Measurements from ENCODE around the gene ADCY7. TPM values are rescaled to one million over a fixed set of nuclear protein-coding genes. Genes with fewer than 3 reads are reported as not detected.

The ADCY7 gene
- total RNA-seq, 2 donors from 2014 or later: 135 to 186 TPM

DNA sequence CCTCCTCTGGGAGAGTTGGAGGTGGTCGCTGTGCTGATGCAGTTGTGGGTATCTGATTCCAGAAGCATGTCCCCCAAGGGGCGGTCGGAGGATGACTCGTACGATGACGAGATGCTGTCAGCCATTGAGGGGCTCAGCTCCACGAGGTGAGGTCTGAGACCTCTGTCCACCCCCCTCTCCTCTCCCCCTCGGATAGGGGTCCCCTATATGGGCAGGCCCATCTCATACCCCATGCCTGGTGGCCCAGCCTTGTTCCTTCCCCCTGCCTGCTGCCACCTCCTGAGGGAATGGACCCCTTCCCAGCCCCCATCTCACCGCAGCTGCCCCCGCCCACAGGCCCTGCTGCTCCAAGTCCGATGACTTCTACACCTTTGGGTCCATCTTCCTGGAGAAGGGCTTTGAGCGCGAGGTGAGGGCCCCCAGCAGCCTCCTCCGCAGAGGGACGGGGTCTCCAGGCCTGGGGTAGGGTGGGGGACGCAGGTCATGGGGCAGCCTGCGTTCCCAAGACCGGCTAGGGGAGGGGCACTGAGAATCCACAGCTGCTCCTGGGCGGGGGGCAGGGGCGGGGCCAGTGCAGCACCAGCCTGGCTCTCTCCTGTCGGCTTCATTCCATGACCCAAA, 39.2 kb downstream of the ADCY7 start:
- Mint-ChIP-seq H3K27ac (no peak overlapping the region), H3K9me3 (no peaks in the 10 kb centered on the region), H3K27me3 (no peaks in the 10 kb centered on the region), H3K36me3 (no peaks in the 10 kb centered on the region), H3K4me3 (no peak overlapping the region), H3K4me1 (ENCODE audit: low read depth in 2 of 2) (peaks cover 13 to 36% of the 10 kb centered on the region in 2 donors)
- ATAC-seq (no peak), DNase-seq (ENCODE audit: low spot score) (peak; percentile 59)

DNA sequence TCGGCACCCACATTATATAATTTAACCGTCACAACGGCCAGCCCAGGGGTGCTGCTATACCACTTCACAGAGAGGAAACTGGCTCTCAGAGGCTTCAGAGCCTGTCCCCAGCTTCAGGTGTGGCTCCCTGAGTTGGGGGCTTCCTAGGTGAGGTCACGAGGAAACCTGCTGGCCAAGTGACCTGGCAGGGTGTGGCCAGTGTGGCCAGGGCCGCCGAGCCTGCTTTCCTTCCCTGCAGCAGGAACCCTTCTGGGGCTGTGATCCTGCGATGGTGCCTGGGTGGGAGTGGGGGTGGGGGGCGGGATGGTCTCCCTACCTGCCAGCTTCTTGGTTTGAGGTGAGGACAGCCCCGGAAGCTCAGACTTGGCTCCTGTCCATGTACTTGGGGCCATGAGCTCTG, 39.9 kb downstream of the ADCY7 start:
- no peaks in the 10 kb centered on the region for H3K27me3 Mint-ChIP-seq
- H3K27ac Mint-ChIP-seq: no peak overlapping the region
- DNase-seq (ENCODE audit: low spot score): peak; percentile 48
- H3K4me1 Mint-ChIP-seq (ENCODE audit: low read depth in 2 of 2): peaks cover 13 to 36% of the 10 kb centered on the region in 2 donors
- no peak overlapping the region for H3K4me3 Mint-ChIP-seq
- no peaks in the 10 kb centered on the region for H3K9me3 Mint-ChIP-seq
- H3K36me3 Mint-ChIP-seq: no peaks in the 10 kb centered on the region
- ATAC-seq: no peak

DNA sequence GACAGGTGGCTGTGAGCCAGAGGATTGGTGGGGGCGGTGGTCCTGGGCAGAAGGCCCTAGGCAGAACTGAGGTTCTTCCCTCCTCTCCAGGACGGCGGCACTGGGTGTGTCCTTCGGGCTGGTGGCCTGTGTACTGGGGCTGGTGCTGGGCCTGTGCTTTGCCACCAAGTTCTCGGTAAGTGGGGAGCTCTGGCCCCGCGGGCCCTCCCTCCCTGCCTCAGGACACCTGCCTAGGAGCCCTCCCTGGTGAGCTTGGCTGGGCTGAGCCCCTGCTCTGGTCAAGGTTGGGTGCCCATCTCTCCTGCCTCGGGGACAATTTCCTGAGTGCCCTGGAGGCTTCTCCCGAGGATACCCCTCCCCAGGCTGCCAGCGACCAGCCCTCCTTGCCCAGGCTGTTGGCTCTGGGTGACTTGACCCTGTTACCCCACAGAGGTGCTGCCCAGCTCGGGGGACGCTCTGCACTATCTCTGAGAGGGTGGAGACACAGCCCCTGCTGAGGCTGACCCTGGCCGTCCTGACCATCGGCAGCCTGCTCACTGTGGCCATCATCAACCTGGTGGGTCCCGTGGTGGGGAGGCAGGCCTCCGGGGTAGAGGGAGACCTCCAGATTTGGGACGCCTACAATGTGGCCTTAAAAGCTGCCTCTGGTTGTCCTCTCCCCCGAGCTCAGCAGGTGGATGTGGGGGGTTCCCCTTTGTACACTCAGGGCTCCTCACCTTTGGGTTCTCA, 42.0 kb downstream of the ADCY7 start:
- Mint-ChIP-seq H3K27ac (peak overlapping the region; percentile 66 to 90), H3K4me1 (ENCODE audit: low read depth in 2 of 2) (peaks cover 22 to 34% of the 10 kb centered on the region in 2 donors), H3K9me3 (no peaks in the 10 kb centered on the region), H3K36me3 (no peaks in the 10 kb centered on the region), H3K4me3 (no peak overlapping the region), H3K27me3 (no peaks in the 10 kb centered on the region)
- DNase-seq (ENCODE audit: low spot score) (peak; percentile 51), ATAC-seq (no peak)

DNA sequence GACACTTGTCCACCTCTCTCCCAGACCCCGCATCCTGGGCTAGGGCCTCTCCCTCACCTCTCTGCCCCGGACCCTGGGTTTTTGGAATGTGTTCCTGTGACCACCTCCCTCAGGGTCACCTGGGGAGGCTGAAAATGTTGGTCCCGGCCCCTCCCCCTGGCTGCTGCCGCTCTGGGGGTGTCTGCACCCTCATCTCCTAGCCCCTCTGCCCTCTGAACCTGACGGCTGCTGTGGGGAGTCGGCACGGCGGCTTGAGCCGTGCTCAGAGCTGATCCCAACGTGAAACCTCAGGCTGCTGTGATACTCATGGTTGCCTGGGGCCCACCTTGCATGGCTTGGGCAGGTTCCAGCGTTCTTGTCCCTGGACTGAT, 42.8 kb downstream of the ADCY7 start:
- no peaks in the 10 kb centered on the region for H3K27me3 Mint-ChIP-seq
- H3K4me1 Mint-ChIP-seq (ENCODE audit: low read depth in 2 of 2): peaks cover 28 to 34% of the 10 kb centered on the region in 2 donors
- DNase-seq (ENCODE audit: low spot score) (no peak), ATAC-seq (no peak)
- peak overlapping the region; percentile 66 to 90 for H3K27ac Mint-ChIP-seq
- no peaks in the 10 kb centered on the region for H3K9me3 Mint-ChIP-seq
- no peak overlapping the region for H3K4me3 Mint-ChIP-seq
- H3K36me3 Mint-ChIP-seq: no peaks in the 10 kb centered on the region

DNA sequence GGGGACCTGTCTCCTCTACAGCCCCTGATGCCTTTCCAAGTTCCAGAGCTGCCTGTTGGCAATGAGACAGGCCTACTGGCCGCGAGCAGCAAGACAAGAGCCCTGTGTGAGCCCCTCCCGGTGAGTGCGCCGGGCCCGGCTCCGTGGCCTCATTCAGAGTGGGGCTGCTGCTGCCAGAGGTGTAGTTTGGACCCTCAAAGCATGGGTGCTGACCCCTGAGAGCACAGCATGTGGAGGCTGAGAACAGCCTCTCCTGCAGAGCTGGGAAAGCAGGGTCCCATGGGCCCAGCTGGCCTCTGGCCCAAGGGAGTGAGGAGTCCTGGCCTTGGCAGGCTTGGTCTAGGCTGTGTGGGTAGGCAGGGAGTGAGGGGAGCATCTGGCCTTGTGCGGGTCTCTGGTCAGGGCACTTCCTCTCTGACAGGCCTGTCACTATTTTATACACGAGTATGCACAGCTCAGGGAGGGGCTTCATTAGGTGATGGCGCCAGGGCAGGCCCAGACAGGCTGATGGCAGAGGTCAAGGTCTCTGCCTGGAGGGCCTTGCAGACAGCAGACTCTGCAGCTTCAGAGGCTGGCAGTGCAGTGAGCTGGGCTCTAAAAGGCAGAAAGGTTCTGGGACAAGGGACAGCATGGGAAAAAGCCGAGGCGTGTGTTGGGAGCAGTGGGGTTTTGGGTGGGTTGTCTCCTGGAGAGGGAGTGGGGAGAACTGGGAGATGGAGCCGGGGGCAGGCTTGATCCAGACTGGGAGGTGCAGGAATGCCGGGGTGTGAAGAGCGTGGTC, 43.4 kb downstream of the ADCY7 start:
- Mint-ChIP-seq H3K4me1 (ENCODE audit: low read depth in 2 of 2) (peaks cover 28 to 34% of the 10 kb centered on the region in 2 donors), H3K9me3 (no peaks in the 10 kb centered on the region), H3K27me3 (no peaks in the 10 kb centered on the region), H3K27ac (peak overlapping the region; percentile 66 to 90), H3K4me3 (no peak overlapping the region), H3K36me3 (no peaks in the 10 kb centered on the region)
- DNase-seq (ENCODE audit: low spot score): peak; percentile 40
- no peak for ATAC-seq

DNA sequence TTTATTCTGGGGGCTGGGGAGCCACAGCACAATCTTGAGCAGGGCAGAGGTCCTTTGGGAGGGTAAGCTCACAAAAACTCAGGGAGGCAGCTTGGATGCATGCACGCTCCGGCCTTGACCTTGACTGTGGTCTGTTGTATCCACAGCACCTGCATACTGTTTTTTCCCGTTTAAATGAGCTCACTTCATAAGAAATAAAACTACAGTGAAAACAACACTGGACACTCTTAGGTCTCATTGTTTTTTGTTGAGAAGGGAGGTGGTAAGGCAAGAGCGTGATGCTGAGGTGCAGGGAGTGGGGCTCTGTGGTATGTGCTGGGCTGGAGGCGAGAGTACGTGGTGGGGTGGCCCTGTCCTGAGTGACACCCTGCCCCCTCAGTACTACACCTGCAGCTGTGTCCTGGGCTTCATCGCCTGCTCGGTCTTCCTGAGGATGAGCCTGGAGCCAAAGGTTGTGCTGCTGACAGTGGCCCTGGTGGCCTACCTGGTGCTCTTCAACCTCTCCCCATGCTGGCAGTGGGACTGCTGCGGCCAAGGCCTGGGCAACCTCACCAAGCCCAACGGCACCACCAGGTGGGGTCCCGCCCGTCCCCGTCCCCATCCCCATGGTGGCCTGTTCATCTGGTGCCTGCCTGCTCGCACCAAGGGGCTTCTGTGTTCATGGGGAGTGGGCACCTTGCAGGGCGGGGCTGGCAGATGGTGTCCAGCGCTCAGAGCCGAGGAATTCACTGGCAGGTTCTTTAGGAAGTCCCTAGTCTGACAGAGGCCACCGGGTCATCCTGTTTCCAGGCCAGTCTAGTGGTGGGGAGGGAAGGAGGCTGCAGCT, 44.2 kb downstream of the ADCY7 start:
- no peaks in the 10 kb centered on the region for H3K9me3 Mint-ChIP-seq
- H3K4me1 Mint-ChIP-seq (ENCODE audit: low read depth in 2 of 2): peaks cover 28 to 36% of the 10 kb centered on the region in 2 donors
- DNase-seq (ENCODE audit: low spot score) (peak; percentile 51), ATAC-seq (no peak)
- no peaks in the 10 kb centered on the region for H3K36me3 Mint-ChIP-seq
- H3K27me3 Mint-ChIP-seq: no peaks in the 10 kb centered on the region
- H3K27ac Mint-ChIP-seq: peak overlapping the region; percentile 66 to 90
- H3K4me3 Mint-ChIP-seq: no peak overlapping the region

DNA sequence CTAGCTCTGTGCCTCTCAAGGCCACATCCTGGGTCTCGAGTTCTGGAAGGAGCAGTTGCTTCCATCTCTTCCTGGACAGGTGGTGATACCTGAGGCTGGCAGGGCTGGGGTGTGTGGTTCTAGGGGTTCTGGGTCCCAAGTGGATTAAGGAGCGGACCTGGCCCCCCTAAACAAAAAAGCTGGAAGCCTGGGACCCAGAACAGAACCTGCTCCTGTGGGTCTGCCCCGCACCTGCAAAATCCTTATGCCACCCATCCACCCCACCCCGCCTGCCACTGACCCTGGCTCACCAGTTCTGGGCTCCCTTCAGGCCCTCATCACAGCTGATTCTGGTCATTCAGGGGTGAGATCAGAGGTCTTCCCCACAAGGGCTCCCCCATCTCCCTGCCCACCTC, 44.8 kb downstream of the ADCY7 start:
- Mint-ChIP-seq H3K27ac (peak overlapping the region in 1 of 2 donors; percentile 78), H3K4me1 (ENCODE audit: low read depth in 2 of 2) (peaks cover 28 to 36% of the 10 kb centered on the region in 2 donors), H3K36me3 (peaks cover 1% of the 10 kb centered on the region), H3K9me3 (no peaks in the 10 kb centered on the region), H3K4me3 (no peak overlapping the region), H3K27me3 (no peaks in the 10 kb centered on the region)
- ATAC-seq (no peak), DNase-seq (ENCODE audit: low spot score) (peak; percentile 49)

DNA sequence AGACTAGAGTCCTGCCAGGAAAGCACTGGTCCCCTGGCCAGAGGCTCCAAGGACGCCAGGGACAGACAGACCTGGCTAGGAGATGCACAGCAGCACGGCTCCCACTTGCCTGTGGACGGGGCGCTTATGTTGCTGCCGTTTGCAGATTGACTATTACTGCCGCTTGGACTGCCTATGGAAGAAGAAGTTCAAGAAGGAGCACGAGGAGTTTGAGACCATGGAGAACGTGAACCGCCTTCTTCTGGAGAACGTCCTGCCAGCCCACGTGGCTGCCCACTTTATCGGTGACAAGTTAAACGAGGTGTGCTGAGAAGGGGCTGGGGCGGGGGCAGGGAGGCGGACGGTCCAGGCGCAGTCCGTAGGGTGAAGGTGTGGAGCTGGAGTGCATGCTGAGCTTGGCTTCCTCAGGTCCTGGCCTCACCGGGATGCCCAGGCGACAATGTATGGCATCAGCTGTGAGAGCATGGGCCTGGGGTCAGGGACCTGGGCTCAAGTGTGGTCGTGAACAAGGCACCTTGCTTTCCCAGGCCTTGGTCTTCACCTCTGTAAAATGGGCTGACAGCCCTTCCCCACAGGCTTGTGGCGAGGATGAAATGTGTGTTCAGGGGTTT, 45.6 kb downstream of the ADCY7 start:
- peaks cover 5% of the 10 kb centered on the region for H3K36me3 Mint-ChIP-seq
- peak; percentile 49 for DNase-seq (ENCODE audit: low spot score)

DNA sequence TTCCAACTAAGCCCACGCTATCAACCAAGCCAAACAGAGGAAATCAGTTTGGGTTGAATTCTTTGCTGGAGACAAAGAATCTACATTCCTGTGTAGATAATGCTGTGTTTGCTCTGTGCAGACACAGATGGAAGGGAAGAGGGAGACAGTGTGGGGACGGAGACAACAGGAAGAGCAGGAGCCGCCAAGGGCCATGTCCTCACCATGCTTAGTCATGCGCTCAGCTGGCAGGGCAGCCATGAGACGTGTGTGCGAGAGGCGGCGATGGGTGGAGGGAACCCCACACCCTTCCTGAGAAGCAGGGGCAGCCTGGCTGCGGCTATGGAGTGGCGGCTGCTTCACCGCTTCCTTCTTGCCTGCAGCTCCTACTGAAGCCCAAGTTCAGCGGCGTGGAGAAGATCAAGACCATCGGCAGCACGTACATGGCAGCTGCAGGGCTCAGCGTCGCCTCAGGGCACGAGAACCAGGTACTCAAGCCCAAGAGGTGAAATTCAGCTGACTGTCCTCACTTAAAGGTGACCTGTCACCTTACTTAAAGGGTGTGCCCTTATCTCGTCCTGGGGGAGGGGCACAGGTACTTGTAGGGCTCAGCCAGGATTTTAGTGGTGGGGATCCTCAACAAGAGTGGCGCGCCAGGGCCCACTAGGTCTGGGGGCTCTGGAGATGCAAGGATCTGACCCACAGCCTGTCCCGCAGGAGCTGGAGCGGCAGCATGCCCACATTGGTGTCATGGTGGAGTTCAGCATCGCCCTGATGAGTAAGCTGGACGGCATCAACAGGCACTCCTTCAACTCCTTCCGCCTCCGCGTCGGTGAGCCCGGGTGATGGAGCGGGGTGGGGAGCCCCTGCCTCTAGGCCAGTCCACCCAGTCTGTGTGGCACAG, 47.5 kb downstream of the ADCY7 start:
- ATAC-seq (peak; percentile 89 to 92), DNase-seq (ENCODE audit: low spot score) (peak; percentile 82)
- Mint-ChIP-seq H3K9me3 (no peaks in the 10 kb centered on the region), H3K4me1 (ENCODE audit: low read depth in 2 of 2) (peaks cover 27 to 28% of the 10 kb centered on the region in 2 donors), H3K36me3 (peaks cover 5% of the 10 kb centered on the region), H3K27ac (peak overlapping the region; percentile 78 to 98), H3K4me3 (peak overlapping the region; percentile 58), H3K27me3 (no peaks in the 10 kb centered on the region)

More for the DNA sequence above, 45.6 kb downstream of the ADCY7 start:
- Mint-ChIP-seq H3K9me3 (no peaks in the 10 kb centered on the region), H3K4me1 (ENCODE audit: low read depth in 2 of 2) (peaks cover 28 to 33% of the 10 kb centered on the region in 2 donors), H3K27ac (peak overlapping the region; percentile 78 to 98), H3K4me3 (no peak overlapping the region), H3K27me3 (no peaks in the 10 kb centered on the region)
- no peak for ATAC-seq

DNA sequence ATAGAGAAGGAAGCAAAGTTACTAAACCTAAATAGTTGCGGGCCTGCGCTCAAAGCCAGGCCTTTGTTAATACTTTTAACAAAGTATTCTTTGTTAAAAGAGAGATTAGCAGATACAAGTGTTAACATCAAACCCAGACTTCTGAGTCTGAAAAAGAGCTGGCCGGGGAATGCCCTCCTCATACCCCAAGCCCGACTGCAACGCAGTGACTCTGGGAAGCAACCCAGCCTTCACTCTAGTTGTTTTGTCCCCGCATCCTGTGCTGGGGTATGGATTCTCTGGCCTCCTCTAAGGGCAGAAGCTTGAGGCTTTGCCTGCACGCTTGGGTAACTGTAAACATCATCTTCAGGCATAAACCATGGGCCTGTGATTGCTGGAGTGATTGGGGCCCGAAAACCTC, 48.3 kb downstream of the ADCY7 start:
- H3K4me1 Mint-ChIP-seq (ENCODE audit: low read depth in 2 of 2): peaks cover 23 to 25% of the 10 kb centered on the region in 2 donors
- ATAC-seq (no peak), DNase-seq (ENCODE audit: low spot score) (no peak)
- H3K27ac Mint-ChIP-seq: peak overlapping the region; percentile 78 to 98
- no peaks in the 10 kb centered on the region for H3K27me3 Mint-ChIP-seq
- peaks cover 5% of the 10 kb centered on the region for H3K36me3 Mint-ChIP-seq
- no peaks in the 10 kb centered on the region for H3K9me3 Mint-ChIP-seq
- H3K4me3 Mint-ChIP-seq: no peak overlapping the region

DNA sequence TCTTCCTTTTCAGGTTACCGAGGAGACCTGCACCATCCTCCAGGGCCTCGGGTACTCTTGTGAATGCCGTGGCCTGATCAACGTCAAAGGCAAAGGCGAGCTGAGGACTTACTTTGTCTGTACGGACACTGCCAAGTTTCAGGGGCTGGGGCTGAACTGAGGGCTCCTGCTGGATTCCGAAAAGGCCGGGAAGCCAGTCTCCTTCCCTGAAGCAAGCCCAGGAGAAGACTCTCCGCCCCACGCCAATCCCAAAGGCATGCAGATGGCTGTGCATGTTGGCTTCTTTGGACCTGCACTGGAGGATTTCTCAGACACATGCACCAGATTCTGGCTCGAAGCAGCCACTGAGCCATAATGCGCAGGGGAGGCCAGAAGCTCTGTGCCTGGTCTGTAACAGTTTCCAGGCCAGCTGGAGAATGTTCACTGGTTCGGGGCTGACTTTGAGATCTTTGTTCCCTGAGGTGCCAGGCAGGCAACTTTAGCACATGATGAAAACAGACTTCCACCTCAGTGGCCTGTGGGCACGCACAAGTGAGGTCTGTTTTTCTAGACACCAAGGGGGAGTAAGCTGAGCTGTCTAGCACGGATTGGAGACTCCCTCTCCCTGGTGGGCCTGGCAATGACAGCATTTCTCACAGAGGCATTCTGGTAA, 49.1 kb downstream of the ADCY7 start:
- Mint-ChIP-seq H3K27me3 (no peaks in the 10 kb centered on the region), H3K9me3 (no peaks in the 10 kb centered on the region), H3K4me3 (no peak overlapping the region), H3K27ac (peak overlapping the region; percentile 78 to 98), H3K4me1 (ENCODE audit: low read depth in 2 of 2) (peaks cover 15 to 17% of the 10 kb centered on the region in 2 donors), H3K36me3 (peaks cover 5% of the 10 kb centered on the region)
- DNase-seq (ENCODE audit: low spot score) (no peak), ATAC-seq (no peak)

Measured in natural killer cell treated with Interleukin-12 subunit alpha and Interleukin-12 subunit beta and Interleukin-15 and Interleukin-18, amount 100 ng/mL, for 72 hours (primary cell).